Measurements from ENCODE around the gene C2orf92.

Gene C2orf92

GRCh38 chr2:97741251-97741650 lies 71.7 kb downstream of the C2orf92 start:
- TF ChIP-seq FOXP2 (optimal IDR thresholded peaks at IDR 0.05; ENCODE audit: borderline replicate concordance, extremely low read depth, extremely low read length, insufficient read depth): no peak
- no peak for TF ChIP-seq POLR2AphosphoS5 (IDR thresholded peaks at IDR 0.05; ENCODE audit: low read depth, low read length)
- TF ChIP-seq SIN3A (IDR thresholded peaks at IDR 0.05; ENCODE audit: borderline replicate concordance, insufficient read depth, low read length): no peak
- TF ChIP-seq TAF1 (IDR thresholded peaks at IDR 0.05; ENCODE audit: borderline replicate concordance, insufficient read depth, low read length): no peak
- TF ChIP-seq REST (IDR thresholded peaks at IDR 0.05; ENCODE audit: insufficient read depth in 1 of 2, low read depth in 2 of 2, low read length in 2 of 2): no peak

- TF ChIP-seq TAF1 (IDR thresholded peaks at IDR 0.05; ENCODE audit: borderline replicate concordance, insufficient read depth, low read length) (no peak), SIN3A (IDR thresholded peaks at IDR 0.05; ENCODE audit: borderline replicate concordance, insufficient read depth, low read length) (no peak), REST (IDR thresholded peaks at IDR 0.05; ENCODE audit: insufficient read depth in 1 of 2, low read depth in 2 of 2, low read length in 2 of 2) (no peak), POLR2AphosphoS5 (IDR thresholded peaks at IDR 0.05; ENCODE audit: low read depth, low read length) (no peak)
These were observed 72.2 kb downstream of the C2orf92 start for GRCh38 chr2:97741686-97742085.

GRCh38 chr2:97742381-97742847 lies 72.9 kb downstream of the C2orf92 start:
- TF ChIP-seq POLR2AphosphoS5 (IDR thresholded peaks at IDR 0.05; ENCODE audit: low read depth, low read length) (no peak), TAF1 (IDR thresholded peaks at IDR 0.05; ENCODE audit: borderline replicate concordance, insufficient read depth, low read length) (no peak), FOXP2 (optimal IDR thresholded peaks at IDR 0.05; ENCODE audit: borderline replicate concordance, extremely low read depth, extremely low read length, insufficient read depth) (no peak), REST (IDR thresholded peaks at IDR 0.05; ENCODE audit: insufficient read depth in 1 of 2, low read depth in 2 of 2, low read length in 2 of 2) (no peak), SIN3A (IDR thresholded peaks at IDR 0.05; ENCODE audit: borderline replicate concordance, insufficient read depth, low read length) (no peak)

GRCh38 chr2:97743913-97744312 lies 74.4 kb downstream of the C2orf92 start:
- TF ChIP-seq REST (IDR thresholded peaks at IDR 0.05; ENCODE audit: insufficient read depth in 1 of 2, low read depth in 2 of 2, low read length in 2 of 2) (no peak), TAF1 (IDR thresholded peaks at IDR 0.05; ENCODE audit: borderline replicate concordance, insufficient read depth, low read length) (no peak), SIN3A (IDR thresholded peaks at IDR 0.05; ENCODE audit: borderline replicate concordance, insufficient read depth, low read length) (no peak), FOXP2 (optimal IDR thresholded peaks at IDR 0.05; ENCODE audit: borderline replicate concordance, extremely low read depth, extremely low read length, insufficient read depth) (no peak), POLR2AphosphoS5 (IDR thresholded peaks at IDR 0.05; ENCODE audit: low read depth, low read length) (no peak)

All from PFSK-1 (cell line).